Measurements from ENCODE around the gene ZMYND10.

The ZMYND10 gene

DNA sequence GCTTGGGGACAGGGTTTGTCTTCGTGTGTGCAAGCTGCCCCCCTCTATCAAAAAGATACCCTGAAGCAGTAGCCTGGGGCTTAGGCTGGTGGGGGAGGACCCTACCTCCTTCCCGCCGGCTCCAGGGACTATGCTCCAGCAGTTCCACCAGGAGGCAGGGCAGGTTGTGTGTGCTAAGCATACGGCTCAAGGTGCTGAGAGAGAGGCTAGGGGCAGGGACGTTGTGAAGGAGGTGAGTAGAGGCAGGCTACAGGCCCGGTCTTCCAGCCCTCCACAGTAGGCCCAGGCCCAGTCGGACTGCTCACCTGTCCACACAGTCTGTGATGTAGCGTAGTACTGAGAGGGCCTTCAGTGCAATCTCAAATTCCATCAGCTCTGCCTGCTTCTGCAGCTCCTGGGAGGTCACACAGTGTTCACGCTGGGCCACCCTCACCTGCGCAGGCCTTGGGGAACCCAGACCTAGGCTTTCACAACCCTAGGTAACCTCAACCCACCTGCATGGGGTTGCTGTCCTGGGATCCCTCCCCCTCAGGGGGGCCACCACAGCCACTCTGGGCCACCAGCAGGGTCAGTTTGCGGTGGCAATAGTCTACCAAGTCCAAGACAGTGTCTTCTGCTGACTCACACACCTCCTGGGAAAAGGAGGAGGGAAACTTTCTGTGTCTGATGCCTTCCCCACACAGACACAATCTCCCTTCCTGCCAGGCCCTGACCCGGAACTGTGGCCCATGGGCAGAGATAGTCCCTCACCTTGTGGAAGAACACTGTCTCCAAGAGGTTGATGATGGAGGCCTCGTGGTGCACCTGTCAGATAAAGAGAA, 2.5 kb downstream of the ZMYND10 start:
- no peak for DNase-seq

- no peak for DNase-seq
Observed at GRCh38 chr3:50341996-50342650, 3.4 kb downstream of the ZMYND10 start.

- no peak for DNase-seq
Observed at GRCh38 chr3:50341537-50341936, 4.0 kb downstream of the ZMYND10 start.

- no peak for DNase-seq
Observed at GRCh38 chr3:50340448-50341329, 4.8 kb downstream of the ZMYND10 start, which contains the start of gene RASSF1. Gene RASSF1 (minus strand): TSS chr3:50340836. CDS start chr3:50340805, 31 bp downstream.

DNA sequence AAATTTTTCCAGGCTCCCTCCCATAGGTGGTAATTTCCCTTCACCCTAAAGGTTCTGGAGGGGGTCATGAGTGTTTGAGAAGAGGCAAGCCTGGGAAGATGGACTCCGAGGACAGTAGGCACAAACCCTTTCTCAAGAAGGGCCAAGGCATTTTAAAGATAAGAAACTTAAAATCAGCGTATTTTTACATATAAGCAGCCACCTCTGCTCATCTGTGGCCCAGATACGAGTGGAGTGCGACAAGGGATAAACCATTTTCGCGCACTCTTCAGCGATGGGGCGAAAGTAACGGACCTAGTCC, 5.4 kb downstream of the ZMYND10 start:
- DNase-seq = no peak

DNA sequence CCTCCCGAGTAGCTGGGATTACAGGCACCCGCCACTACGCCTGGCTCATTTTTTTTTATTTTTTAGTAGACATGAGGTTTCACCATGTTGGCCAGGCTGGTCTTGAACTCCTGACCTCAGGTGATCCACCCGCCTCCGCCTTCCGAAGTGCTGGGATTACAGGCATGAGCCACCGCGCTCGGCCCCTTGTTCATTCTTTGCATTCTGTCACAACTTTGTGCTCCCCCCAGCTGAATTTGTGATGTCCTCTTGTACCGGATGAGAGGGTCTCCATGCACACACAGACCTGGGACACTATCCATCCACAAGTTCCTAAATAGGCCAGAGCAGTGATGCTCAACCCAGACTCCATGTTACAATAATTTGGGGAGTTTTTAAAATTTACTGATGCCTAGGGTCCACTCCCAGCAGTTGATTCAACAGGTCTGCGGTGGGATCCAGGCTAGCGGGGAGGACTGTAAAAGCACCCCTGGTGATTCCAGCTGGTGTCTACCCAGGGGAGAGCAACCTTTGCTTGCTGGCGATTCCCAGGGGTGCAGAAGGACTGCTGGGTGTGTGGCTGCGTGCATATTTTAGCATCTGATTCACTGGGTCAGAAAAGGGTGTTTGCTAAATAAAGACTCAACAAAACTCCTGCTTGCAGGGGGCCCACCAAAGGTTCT, 5.9 kb downstream of the ZMYND10 start:
- no peak for DNase-seq

DNA sequence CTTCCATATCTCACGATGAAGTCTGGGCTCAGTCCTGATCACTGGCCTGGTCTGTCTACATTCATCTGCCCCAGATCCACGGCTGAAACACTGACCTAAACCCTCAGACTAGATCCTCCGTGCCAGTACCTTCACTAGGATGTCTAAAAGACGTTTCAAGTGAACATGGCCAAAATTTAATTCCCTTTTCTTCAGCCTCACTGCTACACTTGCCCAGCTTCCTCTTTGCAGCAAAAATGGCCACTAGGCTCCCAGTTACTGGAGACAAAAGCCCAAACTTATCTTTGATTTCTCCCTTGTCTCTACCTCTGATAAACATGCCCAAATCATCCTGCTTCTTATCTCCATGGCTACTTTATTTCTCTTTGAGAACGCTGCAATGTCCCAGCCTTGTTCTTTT, 6.6 kb downstream of the ZMYND10 start:
- DNase-seq = no peak

DNA sequence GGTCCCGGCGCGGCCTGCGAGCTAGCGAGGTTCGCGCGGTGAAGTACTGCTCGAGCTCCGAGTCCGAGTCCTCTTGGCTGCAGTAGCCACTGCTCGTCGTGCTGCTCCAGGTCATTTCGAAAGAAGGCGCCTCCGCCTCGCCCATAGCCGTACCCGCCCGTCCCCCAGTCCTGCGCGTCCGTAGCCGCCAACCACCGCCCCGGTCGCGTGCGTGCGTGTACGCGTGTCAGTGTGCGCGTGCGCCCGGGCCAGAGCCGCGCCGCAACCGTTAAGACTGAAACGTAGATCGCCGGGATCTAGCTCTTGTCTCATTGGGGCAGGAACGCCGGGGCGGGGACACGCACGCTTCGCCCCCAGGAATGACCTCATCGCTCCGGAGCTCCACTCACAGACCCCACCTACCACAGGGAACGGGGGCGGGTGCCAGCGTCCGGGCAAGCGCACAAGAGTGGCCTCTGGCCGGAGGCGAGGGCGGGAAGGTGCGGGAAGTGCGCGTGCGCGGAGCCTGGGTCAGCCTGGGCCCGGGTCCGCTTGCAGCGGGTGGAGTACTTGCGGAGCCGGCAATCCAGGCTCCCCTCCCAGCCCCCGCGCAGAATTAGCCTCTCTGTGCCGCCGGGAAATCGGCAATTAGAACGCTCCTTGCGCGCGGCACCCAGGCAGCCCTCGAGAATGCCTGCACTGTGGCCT, 8.2 kb downstream of the ZMYND10 start:
- DNase-seq = peak; percentile 90

- no peak for DNase-seq
Observed at GRCh38 chr3:50336452-50337174, 8.9 kb downstream of the ZMYND10 start.

DNA sequence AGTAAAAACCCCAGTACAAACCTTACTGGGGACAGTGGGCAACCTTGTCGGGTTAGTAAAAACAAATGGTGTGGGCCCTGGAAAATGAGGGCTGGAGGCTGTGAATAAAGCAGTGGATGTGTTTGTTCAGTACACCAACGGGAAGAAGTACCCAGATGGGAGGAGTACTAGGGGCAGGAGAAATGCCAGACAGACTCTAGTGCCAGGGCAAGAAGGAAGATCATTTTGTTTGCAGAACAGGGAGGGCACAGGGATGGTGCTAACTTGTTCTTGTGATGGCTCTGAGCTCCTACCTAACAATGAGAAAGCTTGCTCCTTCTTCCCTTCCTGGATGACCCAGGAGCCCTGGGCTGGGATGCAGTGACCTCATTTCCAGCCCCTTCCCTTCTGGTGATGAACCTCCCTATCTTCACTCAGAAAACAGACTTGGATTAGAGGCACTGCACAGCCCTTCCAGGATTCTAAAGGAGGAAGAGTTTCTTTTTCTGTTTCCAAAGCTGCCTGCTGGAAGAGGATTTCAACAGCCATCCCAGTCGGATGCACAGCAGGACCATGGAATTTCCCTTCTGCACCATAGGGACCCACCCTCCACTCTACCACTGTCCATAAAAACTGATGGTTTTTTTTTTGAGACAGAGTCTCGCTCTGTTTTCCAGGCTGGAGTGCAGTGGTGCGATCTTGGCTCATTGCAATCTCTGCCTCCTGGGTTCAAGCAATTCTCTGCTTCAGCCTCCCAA, 11.0 kb downstream of the ZMYND10 start:
- no peak for DNase-seq

GRCh38 chr3:50333744-50334328, 11.7 kb downstream of the ZMYND10 start:
- no peak for DNase-seq

DNA sequence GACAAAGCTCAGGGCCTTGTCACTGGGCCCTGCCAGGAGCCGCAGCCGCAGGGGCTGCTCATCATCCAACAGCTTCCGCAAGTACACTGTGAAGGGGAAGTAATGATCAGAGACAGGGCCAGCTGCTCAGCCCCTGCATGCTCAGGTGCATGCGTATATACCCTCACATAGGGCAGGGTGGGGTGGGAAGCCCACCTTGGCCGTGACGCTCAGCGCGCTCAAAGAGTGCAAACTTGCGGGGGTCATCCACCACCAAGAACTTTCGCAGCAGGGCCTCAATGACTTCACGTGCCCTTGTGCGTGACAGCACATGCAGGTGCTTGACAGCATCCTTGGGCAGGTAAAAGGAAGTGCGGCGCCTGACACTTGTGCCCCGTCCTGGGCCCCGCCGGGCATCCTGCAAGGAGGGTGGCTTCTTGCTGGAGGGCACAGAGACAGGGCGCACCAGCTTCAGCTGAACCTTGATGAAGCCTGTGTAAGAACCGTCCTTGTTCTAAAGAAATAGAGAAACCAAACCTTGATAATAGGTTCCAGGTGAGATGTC, 14.1 kb downstream of the ZMYND10 start:
- DNase-seq = no peak

- DNase-seq = no peak
Observed at GRCh38 chr3:50330330-50330729, 15.2 kb downstream of the ZMYND10 start.

- DNase-seq = peak; percentile 74
Observed at GRCh38 chr3:50327943-50328691, 17.4 kb downstream of the ZMYND10 start, which contains the start of gene TUSC2. Gene TUSC2 (minus strand): TSS chr3:50328223. CDS start chr3:50328099, 124 bp downstream.

GRCh38 chr3:50327129-50327528, 18.4 kb downstream of the ZMYND10 start:
- DNase-seq = no peak

- DNase-seq = no peak
Observed at GRCh38 chr3:50326182-50326541, 19.4 kb downstream of the ZMYND10 start.

- DNase-seq = no peak
Observed at GRCh38 chr3:50325497-50326181, 19.9 kb downstream of the ZMYND10 start.

DNA sequence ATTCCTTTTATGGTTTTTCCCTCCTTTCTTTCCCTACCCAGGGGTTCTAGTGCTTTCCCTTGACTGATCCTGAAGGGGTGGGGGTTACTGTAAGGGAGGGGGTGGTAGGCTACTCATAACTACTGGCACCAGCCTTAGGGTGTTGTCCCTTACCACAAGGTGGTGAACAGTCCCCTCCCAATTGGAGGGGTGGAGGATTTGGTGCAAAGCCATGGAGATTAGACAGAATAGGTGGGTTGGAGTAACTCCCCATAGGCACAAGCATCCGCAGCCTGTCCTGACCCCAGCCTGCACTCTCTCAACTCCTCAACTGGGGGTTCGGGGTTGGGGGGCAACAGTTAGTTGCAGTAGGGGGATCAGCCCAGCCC, 20.4 kb downstream of the ZMYND10 start:
- DNase-seq = no peak

All from DMS 273 treated with DMSO at 0.1 percent for 48 hours (cell line).